Neuronal stem cell (in vitro differentiated cells): Measurements from ENCODE around the gene CYP1A2. TPM values are rescaled to one million over a fixed set of nuclear protein-coding genes. Genes with fewer than 3 reads are reported as not detected.

Experiments
- DNase-seq: peaks from one replicate; pipeline ENCODE4 v3.0.0-alpha.2; 2013; ENCODE audit warnings: low spot score
- H2AFZ ChIP-seq: one replicate; pipeline ENCODE4 v1.6.1; 2013; ENCODE audit warnings: mild to moderate bottlenecking, low read length, inconsistent platforms
- H2AK5ac ChIP-seq: 2 replicates; pipeline ENCODE4 v1.6.1; 2013; ENCODE audit warnings: low read depth, mild to moderate bottlenecking, inconsistent platforms, low read length, moderate library complexity, mixed read lengths
- H2BK120ac ChIP-seq: 2 replicates; pipeline ENCODE4 v1.6.1; 2013; ENCODE audit warnings: low read depth, mild to moderate bottlenecking, inconsistent platforms, low read length, moderate library complexity, mixed read lengths
- H2BK12ac ChIP-seq: one replicate; pipeline ENCODE4 v1.6.1; 2013; ENCODE audit warnings: low read length, inconsistent platforms
- H2BK15ac ChIP-seq: 2 replicates; pipeline ENCODE4 v1.6.1; 2013; ENCODE audit warnings: mild to moderate bottlenecking, low read length, inconsistent platforms, mixed read lengths
- H2BK5ac ChIP-seq: one replicate; pipeline ENCODE4 v1.6.1; 2013; ENCODE audit warnings: inconsistent platforms, mild to moderate bottlenecking, low read length, moderate library complexity
- H3K14ac ChIP-seq: one replicate; pipeline ENCODE4 v1.6.1; 2013; ENCODE audit warnings: low read length, inconsistent platforms
- H3K18ac ChIP-seq: 2 replicates; pipeline ENCODE4 v1.6.1; 2013; ENCODE audit warnings: low read length, inconsistent platforms
- H3K23ac ChIP-seq: 2 replicates; pipeline ENCODE4 v1.6.1; 2013; ENCODE audit warnings: low read depth, mild to moderate bottlenecking, mixed read lengths, low read length, inconsistent platforms; ENCODE audit not compliant: poor library complexity
- H3K27ac ChIP-seq: replicated peaks from 3 replicates; pipeline ENCODE4 v1.5.1; 2013; ENCODE audit warnings: low read length, inconsistent platforms
- H3K27me3 ChIP-seq, 3 experiments: 2 replicates each; pipeline ENCODE4 v1.6.1; 2013; ENCODE audit warnings: low read length in 3 of 3, mild to moderate bottlenecking in 2 of 3, inconsistent platforms in 1 of 3, low read depth in 1 of 3, mixed read lengths in 1 of 3, moderate library complexity in 1 of 3; ENCODE audit not compliant: control insufficient read depth in 3 of 3, insufficient read depth in 3 of 3
- H3K36me3 ChIP-seq, 2 donors: replicated peaks in 1 of 2; 2 replicates each; pipeline ENCODE4 v1.6.1; 2013; ENCODE audit warnings: low read length in 2 of 2; ENCODE audit not compliant: control insufficient read depth in 2 of 2, insufficient read depth in 2 of 2
- H3K4ac ChIP-seq: 2 replicates; pipeline ENCODE4 v1.6.1; 2013; ENCODE audit warnings: inconsistent platforms, mild to moderate bottlenecking, low read length, moderate library complexity
- H3K4me1 ChIP-seq, 2 donors: 1 replicate in 1 of 2; 2 replicates in 1 of 2; pipeline ENCODE4 v1.6.1; 2013; ENCODE audit warnings: low read length in 2 of 2, low read depth in 1 of 2; ENCODE audit not compliant: control insufficient read depth in 2 of 2, insufficient read depth in 1 of 2
- H3K4me2 ChIP-seq: one replicate; pipeline ENCODE4 v1.6.1; 2013; ENCODE audit warnings: mild to moderate bottlenecking, low read length, inconsistent platforms; ENCODE audit not compliant: insufficient read depth, poor library complexity, severe bottlenecking
- H3K4me3 ChIP-seq, 2 donors: 2 replicates each; pipeline ENCODE4 v1.5.1; 2013; ENCODE audit warnings: low read length in 2 of 2, mild to moderate bottlenecking in 2 of 2, inconsistent platforms in 1 of 2, moderate library complexity in 1 of 2
- H3K79me1 ChIP-seq: one replicate; pipeline ENCODE4 v1.6.1; 2013; ENCODE audit warnings: low read depth, mild to moderate bottlenecking, inconsistent platforms, low read length, moderate library complexity
- H3K9ac ChIP-seq: one replicate; pipeline ENCODE4 v1.6.1; 2013; ENCODE audit warnings: mild to moderate bottlenecking, low read depth, low read length, inconsistent platforms; ENCODE audit not compliant: poor library complexity
- H3K9me3 ChIP-seq, 2 donors: replicated peaks in 1 of 2; 2 replicates each; pipeline versions ENCODE3 to v1.6.1; 2013; ENCODE audit warnings: low read length in 2 of 2, mild to moderate bottlenecking in 2 of 2, inconsistent platforms in 1 of 2, low read depth in 1 of 2, mixed read lengths in 1 of 2, moderate library complexity in 1 of 2; ENCODE audit not compliant: control insufficient read depth in 2 of 2, insufficient read depth in 1 of 2
- H4K8ac ChIP-seq: one replicate; pipeline ENCODE4 v1.6.1; 2013; ENCODE audit warnings: low read depth, mild to moderate bottlenecking, inconsistent platforms, low read length, moderate library complexity
- H4K91ac ChIP-seq: one replicate; pipeline ENCODE4 v1.6.1; 2013; ENCODE audit warnings: low read length, low read depth, mild to moderate bottlenecking, inconsistent platforms; ENCODE audit not compliant: poor library complexity
- WGBS, 2 donors: extraction: QIAGEN DNeasy Blood & Tissue Kit; methylation state at CpG; one replicate each; pipeline ENCODE4 v1.1.7; 2013; ENCODE audit warnings: missing lambda C conversion rate in 2 of 2, mixed read lengths in 1 of 2; ENCODE audit not compliant: insufficient read length in 2 of 2, insufficient replicate concordance in 1 of 2; ENCODE audit errors: extremely low coverage in 2 of 2; 5-methylcytosine and 5-hydroxymethylcytosine counted together
- small RNA-seq: library from polyadenylated mRNA; stranded (forward); fragments of <200 nt; extraction: miRNeasy Mini kit (QIAGEN cat#:217004); gene quantifications from one replicate; pipeline ENCODE3, GENCODE V24; 2013; ENCODE audit not compliant: insufficient read depth

The CYP1A2 gene

GRCh38 chr15:74802862-74803447 is 54.3 kb downstream of the CYP1A2 start:
- Histone ChIP-seq H2AFZ (no peak overlapping the region), H3K9ac (no peak overlapping the region), H3K36me3 (peaks cover 48 to 69% of the 10 kb centered on the region in 2 donors), H3K14ac (no peak overlapping the region), H3K4me2 (no peak overlapping the region), H4K91ac (no peak overlapping the region), H2AK5ac (no peak overlapping the region), H3K23ac (no peak overlapping the region), H4K8ac (no peak overlapping the region), H3K4me1 (no peaks in the 10 kb centered on the region), H2BK120ac (no peak overlapping the region), H2BK15ac (no peak overlapping the region), H3K9me3 (no peaks in the 10 kb centered on the region), H3K27ac (no peak overlapping the region), H2BK12ac (no peak overlapping the region), H3K4ac (no peak overlapping the region), H3K79me1 (peaks cover 10% of the 10 kb centered on the region), H3K18ac (no peak overlapping the region), H3K4me3 (no peak overlapping the region), H2BK5ac (peak overlapping the region; percentile 39), H3K27me3 (no peaks in the 10 kb centered on the region)
- no peak for DNase-seq
- WGBS, 2 donors: no CpG with 5 or more reads among the region's 31 CpGs

- H2BK120ac ChIP-seq: no peak overlapping the region
- no peak overlapping the region for H3K23ac ChIP-seq
- H3K18ac ChIP-seq: no peak overlapping the region
- H2AFZ ChIP-seq: no peak overlapping the region
- peaks cover 34 to 50% of the 10 kb centered on the region in 2 donors for H3K36me3 ChIP-seq
- H2BK15ac ChIP-seq: no peak overlapping the region
- no peak overlapping the region for H4K91ac ChIP-seq
- no peak overlapping the region for H3K4me3 ChIP-seq
- H3K9me3 ChIP-seq: no peaks in the 10 kb centered on the region
- DNase-seq: no peak
- H3K4ac ChIP-seq: no peak overlapping the region
- no CpG with 5 or more reads among the region's 6 CpGs for WGBS, 2 donors
- H2AK5ac ChIP-seq: no peak overlapping the region
- no peak overlapping the region for H3K9ac ChIP-seq
- peaks cover 0 to 4% of the 10 kb centered on the region in 2 donors for H3K4me1 ChIP-seq
- H2BK5ac ChIP-seq: no peak overlapping the region
- H3K14ac ChIP-seq: no peak overlapping the region
- peaks cover 4% of the 10 kb centered on the region for H3K79me1 ChIP-seq
- no peak overlapping the region for H2BK12ac ChIP-seq
- H3K4me2 ChIP-seq: no peak overlapping the region
- H3K27me3 ChIP-seq: no peaks in the 10 kb centered on the region
- H4K8ac ChIP-seq: no peak overlapping the region
- H3K27ac ChIP-seq: no peak overlapping the region
These were observed 56.3 kb downstream of the CYP1A2 start for GRCh38 chr15:74804935-74805334.

Small RNA genes lying within 50 kb of the gene (small RNA-seq; reads per million reads assigned to genes)
- gene MIR4513: not detected
